ENCODE data around the gene PDE4D.
"Not testable (repeated sequence)": the region's sequence is repeated elsewhere in the genome, so short reads cannot be mapped to it uniquely, and the experiment has no call there.

The PDE4D gene

DNA sequence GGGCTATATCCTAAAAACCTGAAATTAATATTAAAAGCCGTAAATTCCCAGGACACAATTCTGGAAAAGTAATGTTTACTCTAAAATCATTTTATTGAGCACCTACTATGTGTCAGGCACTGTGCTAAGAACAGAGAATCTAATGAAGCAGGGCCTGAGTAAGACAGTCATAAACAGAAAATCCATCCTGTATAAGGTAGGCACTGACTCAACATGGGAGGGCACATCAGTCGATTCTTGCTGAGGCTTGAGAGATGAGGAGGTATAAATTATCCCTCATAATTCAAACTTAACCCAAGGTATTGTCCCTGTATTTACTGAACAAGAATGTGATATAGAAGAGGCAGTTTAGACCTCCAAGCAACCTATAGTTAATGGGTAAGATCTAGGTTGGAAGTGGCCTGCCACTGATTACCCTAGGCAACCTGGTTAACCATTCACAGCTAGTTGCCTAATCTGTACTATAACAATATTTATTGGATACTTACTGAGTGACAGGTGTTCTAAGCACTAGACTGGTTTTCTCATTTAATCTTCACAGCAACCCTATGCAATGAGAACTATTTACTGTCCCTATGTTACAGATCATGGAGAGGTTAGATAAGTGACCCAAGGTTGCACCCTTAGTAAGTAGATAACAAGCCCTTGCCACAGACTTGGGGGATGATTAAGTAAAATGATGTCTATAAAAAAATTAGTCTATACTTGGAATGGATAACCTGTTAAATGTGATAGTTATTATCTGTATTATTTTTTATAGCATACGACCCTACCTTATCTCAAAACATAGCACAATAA lies 317.7 kb downstream of the PDE4D start:
- DNase-seq, result no peak

DNA sequence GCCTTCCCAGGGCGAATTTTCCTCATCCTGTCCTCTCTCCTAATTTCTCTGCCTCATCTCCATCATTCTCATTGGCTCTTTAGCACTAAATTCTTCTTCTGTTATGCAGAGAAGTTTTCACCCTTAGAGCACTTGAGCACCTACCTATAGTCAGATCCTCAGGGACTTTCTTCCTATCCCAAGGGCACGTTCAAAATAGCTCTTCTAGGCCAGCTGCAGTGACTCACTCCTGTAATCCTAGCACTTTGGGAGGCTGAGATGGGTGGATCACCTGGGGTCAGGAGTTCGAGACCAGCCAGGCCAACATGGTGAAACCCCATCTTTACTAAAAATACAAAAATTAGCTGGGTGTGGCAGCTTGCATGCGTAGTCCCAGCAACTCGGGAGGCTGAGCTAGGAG lies 320.0 kb downstream of the PDE4D start:
- DNase-seq, result not testable (repeated sequence)

DNA sequence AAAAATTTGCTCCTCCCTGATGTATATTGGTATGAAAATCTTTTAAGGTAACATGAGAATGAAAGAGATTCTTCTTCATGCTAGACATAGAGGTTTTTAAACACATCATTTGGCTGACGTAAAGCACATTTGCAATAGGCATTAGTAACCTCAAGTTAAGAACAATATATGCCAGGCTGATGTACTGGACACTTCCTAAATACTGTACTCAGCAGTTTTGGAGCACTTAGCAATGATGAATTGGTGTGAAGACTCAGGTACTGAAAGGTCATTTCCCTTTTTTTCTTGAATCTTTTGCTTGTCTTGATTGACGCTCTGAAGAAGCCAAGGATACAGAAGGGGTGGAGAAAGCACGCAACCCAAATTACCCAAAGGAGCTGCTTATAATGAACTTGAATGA lies 322.5 kb downstream of the PDE4D start:
- no peak for DNase-seq

DNA sequence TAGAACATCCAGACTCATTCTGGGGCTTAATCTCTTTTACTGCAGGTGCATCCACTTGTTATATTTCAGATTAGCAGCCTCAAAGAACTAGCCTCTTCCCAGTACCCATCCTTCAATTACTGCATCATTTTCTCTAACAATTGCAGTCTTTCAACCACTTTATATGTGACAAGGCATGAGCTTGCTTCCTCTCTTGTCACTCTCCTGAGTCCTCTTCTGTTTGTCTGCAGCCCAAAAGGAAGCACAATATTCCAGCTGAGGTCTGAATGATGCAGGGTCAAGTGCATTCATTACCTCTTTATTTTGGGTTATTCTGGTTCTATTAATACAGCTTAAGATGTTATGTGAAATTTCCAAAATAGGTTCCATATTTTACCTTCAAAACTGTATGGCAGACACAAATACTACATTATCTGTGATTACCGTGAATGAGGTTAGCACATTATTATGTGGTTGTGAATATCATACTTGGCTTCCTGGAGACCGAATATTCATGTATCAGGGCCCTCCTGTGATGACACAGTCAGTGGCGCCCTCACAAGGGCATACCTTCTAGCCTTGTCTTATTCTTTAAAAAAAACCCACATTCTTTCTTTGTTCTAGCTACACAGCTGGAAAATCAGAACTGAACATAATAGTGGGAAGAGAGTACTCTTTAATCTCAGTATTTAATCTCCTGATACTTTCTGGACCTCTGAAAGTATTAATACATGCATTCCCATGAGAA lies 323.8 kb downstream of the PDE4D start:
- no peak for DNase-seq

DNA sequence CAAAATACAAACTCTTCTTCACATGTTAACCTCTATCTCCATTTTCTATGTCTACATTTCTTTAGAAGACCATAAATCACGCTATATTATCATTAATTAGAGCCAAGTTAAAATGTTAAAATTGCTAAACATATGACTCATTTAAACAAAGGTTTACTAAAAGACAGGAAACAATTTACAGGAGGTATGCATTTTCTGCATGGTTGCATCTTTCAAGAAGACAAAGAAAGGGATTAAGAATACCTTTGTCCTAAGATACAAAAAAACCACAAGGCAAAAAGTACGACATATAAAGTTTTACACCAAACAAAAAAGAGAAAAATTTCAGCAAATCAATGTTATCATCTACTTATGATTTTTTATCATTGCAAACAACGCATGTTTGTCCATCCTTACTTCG lies 324.4 kb downstream of the PDE4D start:
- DNase-seq, result no peak

DNA sequence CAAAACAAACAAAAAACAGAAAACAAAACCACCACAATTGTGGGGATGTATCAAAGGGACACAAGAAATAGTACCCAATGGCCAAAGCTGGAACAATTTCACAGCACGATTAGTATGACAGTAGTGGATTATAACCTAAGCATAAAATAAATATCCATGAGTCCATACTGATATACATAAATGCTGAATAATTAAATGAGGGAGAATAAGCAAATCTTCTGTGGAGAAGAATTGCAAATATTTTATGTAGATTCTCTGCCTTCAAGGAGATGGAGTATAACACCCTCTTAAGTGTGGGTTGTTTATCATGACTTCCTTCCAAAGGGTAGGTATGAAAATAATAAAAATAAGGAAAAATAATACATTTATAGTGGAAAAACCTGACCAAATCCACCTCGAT lies 325.4 kb downstream of the PDE4D start:
- DNase-seq, result no peak

DNA sequence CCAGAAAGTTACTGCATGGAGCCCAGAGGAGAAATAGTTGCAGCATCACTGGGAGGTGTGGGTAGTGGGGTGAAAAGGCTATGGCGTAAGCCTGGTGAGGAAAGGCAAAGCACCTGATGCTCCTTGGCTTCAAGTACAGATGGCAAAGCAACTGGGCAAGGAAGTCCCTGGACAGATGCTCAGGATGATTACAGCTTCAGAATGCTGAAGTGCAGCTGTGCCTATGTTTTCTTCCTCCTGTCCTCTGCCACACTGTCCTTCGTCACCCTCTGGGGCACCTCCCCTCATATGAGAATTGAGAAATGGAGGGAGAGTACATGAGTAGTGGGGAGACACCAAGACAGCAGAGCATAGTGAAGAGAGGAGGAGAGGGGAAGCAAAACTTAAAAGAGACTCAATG lies 328.0 kb downstream of the PDE4D start:
- DNase-seq, result no peak

DNA sequence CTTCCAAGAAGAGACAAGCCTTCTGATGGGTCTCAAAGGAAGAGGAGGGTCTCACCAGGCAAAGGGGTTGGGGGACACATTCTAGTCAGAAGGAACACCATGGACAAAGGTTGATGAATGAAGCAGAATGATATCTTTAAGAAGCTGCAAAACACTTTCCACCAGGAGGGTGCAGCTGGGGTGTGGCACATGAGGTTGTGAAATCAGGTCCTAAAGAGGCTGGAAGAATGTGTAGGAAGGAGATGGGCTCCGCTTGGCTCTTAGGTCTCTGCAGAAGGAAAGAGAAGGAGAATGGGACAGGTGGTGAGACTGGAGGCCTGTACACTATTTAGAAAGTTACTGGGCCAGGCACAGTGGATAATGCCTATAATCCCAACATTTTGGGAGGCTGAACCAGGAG lies 328.6 kb downstream of the PDE4D start:
- no peak for DNase-seq

DNA sequence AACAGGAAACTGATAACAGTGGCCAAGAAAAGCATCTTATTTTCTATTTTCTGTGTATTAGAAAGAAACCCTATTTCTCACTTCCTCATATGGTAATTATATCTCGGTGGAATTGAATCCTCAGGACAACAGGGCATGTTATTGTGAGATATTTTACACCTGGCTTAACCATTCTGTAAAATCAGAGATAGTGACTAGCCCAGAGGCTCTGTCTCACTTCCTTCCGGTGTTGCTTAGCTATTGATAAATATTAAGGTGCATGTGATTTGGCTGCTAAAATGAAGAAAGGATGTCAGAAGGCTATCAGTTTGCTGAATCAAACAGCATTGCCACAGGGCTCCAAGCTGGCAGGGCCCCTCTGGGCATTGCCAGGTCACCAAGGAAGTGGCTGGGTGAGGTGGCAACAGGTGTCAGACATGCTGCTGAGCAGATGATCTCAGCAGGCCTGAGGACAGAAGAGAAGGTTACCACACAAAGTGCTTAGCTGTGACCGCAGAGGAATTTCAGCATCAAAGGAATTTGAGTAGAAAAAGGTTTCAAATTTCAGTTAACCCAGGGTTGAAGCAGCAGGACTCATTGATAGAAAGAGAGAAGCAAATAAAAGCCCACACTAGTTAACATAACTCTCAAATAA lies 330.7 kb downstream of the PDE4D start:
- DNase-seq, result peak; percentile 39

DNA sequence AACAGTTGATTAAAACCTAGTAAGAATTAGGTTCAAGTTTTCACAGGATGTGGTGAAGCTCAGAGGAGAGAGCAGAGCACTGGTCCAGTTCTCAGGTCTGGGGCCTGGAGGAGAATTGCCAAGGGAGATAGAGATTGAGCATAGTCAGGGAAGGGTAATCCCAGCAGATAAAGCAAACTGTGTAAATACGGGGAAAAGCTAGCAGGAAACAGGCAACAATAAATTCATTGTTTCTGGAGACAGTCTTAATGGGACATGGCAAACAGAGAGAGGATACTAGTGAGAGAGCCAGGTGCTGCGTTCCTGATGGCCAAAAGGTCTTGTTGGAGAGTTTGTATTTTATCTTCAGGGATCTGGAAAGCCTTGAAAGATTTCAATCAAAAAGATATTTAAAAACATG lies 333.0 kb downstream of the PDE4D start:
- peak; percentile 33 for DNase-seq

DNA sequence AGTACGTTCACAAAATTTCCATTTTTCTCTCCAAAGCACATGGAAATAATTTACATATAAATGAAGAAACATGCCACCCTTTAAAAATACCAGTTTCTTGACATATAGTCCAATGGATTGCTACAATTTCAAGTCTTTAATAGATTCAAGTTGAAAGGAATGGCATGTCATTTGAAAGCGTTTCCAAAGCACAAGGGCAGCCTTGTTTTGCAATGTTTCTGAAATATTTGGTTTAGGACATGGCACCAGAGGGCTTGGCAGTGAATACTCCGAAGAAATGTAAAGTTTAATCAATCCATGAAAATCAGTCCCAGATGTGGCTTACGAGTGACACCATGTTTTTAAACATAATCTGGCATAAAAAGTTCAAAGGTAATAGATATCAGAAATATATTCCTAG lies 333.7 kb downstream of the PDE4D start:
- no peak for DNase-seq

DNA sequence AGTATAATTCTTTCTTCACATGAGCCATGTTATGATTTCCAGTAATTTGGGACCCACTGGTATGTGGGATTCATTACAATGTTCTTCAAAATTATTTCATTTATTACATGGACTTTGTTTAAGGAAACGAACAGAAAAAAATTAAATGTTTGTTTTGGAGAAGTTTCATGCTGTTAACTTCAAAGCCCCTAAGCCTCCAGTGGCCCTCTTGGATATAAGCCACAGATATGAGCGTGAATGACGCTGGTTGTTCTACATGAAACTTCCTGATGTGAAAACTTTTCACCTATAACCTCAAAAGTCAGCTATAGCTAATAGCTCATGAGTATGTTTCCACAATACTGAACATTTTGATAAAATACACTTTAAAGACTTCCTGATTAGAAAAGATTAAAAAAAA lies 334.2 kb downstream of the PDE4D start:
- DNase-seq, result no peak

DNA sequence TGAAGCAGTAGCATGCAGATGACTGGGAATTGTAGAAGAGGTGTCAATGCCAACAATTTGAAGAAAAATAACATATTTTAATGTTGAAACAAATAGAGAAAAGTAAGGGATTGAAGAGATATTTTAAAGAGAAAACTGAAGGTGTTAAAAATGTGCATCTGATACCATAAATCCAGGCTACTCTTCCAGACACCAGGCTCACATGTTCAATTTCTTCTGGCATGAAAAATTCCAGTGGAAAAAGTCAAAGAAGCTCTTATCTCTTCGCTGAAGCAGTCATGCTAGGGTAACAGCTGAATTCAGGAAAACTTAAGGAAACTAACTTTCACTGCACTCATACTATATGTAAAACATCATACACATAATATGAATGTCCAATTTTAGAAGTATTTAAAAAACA lies 335.0 kb downstream of the PDE4D start:
- no peak for DNase-seq

DNA sequence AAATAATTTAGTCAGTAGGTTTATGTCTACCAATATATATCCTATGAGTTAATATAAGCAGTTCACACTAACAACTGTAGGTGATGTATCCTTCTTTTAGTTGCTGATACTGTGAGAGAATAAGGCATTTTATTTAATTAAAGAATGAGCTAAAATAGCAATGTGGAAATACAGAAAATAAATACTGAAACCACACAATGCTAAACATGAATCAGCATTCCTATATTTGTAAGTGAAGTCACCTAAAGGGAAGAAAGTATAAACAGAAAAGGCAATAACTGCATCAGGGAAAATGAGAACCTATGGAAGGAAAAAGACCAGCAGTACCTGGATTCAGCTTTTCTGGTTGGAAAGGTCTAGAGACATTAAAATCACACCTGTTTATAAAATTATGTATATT lies 336.0 kb downstream of the PDE4D start:
- no peak for DNase-seq

DNA sequence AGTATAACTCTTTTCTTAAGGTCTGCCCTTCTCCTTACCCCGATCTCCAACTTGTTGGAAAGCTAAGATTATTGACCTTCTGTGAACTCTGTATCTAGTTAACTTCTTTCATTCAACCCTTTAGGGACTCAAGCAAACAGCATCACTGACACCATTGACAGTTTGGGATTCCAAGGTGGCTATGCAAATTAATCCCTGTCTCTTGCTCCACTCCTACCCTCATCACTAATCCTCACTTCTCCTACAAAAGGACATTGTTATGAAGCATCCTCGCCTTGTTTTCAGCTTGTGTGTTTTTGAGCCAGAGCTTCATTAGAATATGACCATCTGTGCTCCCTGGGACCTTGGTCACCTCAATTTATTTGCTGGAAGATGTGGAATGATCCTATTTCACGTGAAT lies 337.9 kb downstream of the PDE4D start:
- no peak for DNase-seq

DNA sequence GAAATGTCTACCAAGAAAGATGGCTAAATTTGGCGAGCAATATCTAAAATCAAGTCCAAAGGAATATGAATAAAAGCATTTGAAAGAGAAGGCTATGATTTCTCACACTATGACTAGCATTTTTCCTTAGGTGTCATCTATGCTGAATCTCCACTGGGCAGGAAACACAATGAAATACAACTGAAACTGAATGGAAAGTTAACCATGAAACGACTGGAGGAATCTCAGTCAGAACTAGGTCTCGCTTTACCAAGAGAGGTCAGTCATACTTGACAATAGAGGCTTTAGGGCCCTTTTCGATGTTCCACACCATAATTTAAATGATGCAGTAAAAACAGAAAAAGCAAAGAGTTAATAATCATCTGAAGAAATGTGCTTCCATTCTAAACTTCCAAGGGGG lies 339.0 kb downstream of the PDE4D start:
- no peak for DNase-seq

DNA sequence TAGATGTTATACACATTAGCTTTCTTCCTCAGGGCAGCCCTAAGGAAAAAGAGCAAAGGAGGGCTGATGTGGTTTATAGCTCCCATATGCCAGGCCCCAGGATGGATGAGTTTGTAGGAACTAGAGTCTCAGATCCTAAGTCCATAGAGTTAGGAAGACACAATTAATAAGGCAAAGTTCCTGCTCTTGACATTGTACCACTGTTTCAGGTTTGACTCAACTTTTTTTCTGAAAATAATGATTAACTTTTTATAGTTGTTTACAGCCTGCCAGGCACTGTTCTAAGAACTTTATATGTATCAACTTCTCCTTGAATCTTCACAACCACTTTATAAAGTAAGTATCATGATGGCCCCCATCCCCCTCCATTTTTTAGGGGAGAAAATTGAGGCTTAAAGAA lies 339.5 kb downstream of the PDE4D start:
- no peak for DNase-seq

DNA sequence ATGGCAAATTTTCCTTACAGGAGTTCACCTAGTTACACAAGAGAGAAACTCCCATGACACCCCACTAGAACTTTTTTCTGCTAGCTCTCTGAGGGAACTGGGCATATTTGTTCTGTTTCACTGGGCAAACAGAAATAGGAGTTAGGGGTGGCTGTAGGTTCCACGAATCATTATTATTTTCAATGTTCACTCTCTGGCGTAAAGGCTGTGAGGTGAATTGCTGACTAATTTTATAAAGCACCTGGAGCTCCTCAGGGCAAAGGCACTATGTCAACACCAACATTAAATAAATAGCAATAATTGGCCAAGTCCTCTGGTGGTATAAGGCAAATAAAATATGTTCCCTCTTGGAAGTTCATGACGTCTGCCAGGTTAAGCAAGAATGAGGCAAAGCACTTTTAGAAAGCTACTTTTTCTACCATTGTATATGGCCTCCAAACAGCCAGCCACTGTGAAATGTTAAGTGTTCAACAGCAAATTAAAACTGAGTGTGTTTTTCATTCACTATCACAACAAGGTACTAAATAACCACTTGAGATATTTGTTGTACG lies 344.6 kb downstream of the PDE4D start:
- peak; percentile 92 for DNase-seq

DNA sequence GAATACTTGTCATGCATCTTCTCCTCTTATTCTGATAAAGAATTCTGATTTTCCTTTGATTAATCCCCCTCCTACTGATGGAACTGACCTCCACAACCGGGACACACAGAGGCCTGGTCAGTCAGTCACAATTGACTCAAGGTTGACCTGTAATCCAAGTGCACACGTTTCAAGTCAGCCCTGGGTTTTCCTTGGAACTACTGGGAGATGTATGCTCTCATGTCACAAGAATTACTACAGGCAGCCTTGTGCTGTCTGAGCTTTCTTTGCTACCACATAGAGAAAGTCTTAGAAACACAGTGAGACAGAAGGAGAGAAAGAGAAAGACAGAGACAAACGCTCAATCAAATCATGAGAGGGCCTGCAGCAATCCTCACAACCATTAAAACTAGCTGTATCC lies 345.8 kb downstream of the PDE4D start:
- DNase-seq, result no peak

DNA sequence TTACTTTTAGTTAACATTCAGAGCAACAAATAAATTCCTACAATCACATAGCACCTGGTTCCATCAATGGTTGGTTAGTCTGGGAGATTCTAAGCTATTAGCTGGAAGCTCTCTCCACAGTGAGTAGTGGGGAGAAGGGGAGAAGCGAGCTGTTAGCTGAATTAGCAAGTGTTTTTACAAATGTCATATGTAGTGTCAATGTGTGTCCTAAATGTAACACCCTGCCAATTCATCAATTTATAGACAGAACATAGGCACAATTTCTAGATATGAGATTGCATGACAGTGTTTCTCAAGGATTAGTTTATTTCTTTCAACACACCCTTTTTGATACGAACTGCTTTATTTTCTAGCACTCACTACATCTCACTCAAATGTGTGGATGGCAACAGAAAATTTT lies 349.0 kb downstream of the PDE4D start:
- no peak for DNase-seq

DNA sequence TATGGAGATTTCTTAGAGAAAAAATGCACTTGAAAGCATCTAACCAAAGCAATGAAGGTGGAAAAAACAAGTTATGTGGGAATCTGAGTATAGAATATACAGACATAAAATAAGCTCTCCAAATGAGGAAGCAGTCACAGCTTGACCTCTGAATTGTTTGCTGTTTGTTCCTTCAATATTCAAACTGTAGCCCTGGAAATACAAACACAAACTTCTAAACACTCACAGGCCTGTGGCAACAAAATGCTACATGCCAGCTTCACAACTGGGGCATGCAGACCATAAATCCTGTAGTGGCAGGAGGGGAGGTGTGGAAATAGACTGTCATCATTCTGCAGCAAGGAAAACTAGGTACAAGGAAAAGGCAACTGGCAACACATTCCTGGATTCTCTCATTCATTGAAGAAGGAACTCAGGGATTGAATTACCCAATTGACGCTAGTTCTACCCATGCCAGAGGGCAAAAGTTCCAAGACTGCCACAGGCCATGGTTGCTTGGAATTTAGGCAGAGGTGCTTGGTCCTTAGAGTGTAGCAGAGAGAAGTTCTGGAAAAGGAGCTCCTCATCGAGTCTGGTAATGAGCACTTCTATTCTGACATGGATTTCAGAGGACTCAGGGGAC lies 349.6 kb downstream of the PDE4D start:
- DNase-seq, result peak; percentile 65

DNA sequence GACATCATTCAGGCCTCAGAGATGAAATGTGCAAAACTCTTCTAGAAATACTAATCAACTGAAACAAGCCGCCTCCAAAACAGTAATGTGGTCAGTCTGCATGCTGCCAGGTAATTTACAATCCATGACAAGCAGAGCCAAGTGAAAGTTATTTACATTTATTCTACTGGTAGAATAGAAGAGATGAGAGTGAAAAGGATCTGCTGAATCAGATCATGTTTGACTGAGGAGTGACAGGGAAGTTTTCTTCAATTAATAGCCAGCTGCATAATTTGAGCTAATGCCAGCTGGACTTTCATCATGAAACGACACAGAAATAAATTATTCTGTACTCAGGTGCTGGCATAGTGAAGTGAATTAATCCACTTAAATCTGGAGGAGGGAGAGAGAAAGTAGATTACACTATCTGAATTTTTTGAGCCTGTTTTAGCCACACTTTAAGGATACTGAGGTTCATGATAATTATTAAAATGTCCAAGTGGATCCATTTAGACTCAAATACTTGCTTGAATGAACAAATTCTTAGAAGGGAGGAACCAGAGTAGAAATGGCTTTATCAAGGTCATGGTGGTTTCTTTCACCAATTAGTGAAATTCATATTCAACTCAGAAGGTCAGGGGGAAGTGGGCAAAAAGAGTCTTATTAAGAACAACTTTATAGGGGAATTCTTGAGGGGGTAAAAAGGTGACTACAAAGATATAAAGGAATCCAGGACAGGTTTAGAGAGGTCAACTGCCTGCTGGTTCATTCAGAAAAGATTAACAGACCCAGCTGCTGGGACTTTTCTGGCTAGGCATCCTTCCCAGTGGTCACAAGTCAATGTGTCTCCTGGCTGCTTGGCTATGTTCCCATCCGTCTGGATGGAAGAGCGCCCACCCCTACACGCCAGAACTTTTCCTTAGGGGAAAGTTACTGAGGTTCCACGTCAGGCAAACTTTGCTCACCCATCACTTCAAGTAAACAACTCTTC lies 350.4 kb downstream of the PDE4D start:
- DNase-seq, result peak; percentile 53

Data from NCI-H510A treated with DMSO at 0.1 percent for 48 hours (cell line).